Left renal cortex interstitium (tissue), 4 donors: ENCODE results near the gene PITPNB. TPM values are rescaled to one million over a fixed set of nuclear protein-coding genes. Genes with fewer than 3 reads are reported as not detected.

ENCODE experiments used
- DNase-seq, 4 donors: peaks; one replicate each; pipeline ENCODE4 v3.0.0-alpha.2; 2013; ENCODE audit warnings: low read depth in 4 of 4, low spot score in 2 of 4, missing footprints in 1 of 4
- polyA plus RNA-seq, 4 donors: library from polyadenylated mRNA; unstranded; fragments of 120-200 nt; gene quantifications; one replicate each; pipeline ENCODE4 v1.2.1, GENCODE V29; 2013; ENCODE audit not compliant: insufficient read length in 4 of 4

PITPNB gene
- polyA plus RNA-seq, 4 donors, result 54.2 to 75.0 (median 63.4) TPM

GRCh38 chr22:27809700-27810608 is 109.1 kb downstream of the PITPNB start:
- DNase-seq, result no peak

DNA sequence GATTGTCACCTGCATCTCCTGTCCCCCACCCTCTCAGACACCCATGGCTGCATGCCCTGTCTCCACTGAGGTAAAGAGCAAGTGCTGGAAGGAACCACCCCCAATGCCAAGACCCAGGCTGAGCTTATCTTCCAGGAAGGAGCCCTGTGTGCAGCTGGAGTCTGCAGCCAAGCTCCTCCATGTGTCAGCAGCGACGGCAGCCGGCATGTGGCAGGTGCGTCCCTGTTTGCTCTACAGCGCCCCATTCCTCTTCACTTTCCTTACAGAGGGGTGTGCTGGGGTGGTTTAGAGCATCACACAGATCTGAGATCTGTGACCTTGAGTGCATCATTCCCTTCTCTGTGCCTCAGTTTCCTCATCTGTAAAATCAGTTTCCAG is 109.8 kb downstream of the PITPNB start:
- DNase-seq, result no peak

DNA sequence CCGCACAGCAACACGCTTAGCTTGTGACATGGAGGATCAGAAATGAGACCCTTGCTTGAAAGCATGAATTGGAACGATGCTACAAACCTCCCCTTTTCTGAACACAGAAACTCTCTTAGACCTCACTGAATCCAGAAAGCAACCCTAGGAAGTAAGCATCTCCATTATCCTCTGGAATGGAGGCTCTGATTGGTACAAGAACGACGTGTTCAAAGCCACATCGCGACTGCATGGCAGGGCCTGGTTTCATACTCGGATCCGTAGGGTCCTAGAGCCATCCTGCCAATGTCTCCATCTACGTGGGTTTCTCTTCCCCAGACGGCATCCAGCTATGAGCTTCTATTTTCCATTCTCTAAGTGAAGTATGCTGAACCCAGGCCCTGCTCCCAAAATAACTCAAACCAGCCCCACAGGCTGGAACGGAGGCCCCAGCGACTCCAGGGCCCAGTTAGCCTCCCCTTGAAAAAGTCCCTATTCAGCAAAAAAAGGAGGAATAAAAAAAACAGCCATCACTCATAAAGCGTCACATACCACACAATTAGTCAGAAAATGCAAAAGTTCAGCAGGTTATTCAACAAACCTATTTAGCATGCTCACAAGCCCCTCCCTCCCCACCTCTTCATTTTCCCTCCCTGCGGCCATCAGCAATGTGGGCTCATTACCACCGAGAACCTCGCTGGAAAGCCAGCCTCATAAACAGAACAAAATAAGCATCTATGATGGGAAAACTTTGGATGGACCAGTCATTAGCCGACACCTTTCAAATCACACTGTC is 110.4 kb downstream of the PITPNB start:
- no peak for DNase-seq

DNA sequence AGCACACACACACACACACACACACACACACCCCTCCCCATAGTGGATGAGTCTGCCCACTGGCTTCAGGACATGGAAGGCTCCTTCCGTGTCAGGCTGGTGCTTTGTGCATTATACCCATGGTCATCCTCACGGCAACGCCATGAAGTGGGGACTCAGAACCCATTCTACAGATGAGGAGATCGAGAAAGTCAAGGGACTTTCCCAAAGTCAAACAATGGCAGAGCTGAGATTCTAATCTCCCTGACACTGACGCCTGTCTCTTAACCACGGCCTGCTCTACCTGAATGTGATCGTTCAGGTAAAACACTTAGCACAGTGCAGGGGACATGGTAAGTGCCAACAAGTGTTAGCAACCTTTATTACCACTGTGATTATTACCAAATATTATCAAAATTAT is 113.2 kb downstream of the PITPNB start:
- no peak for DNase-seq

DNA sequence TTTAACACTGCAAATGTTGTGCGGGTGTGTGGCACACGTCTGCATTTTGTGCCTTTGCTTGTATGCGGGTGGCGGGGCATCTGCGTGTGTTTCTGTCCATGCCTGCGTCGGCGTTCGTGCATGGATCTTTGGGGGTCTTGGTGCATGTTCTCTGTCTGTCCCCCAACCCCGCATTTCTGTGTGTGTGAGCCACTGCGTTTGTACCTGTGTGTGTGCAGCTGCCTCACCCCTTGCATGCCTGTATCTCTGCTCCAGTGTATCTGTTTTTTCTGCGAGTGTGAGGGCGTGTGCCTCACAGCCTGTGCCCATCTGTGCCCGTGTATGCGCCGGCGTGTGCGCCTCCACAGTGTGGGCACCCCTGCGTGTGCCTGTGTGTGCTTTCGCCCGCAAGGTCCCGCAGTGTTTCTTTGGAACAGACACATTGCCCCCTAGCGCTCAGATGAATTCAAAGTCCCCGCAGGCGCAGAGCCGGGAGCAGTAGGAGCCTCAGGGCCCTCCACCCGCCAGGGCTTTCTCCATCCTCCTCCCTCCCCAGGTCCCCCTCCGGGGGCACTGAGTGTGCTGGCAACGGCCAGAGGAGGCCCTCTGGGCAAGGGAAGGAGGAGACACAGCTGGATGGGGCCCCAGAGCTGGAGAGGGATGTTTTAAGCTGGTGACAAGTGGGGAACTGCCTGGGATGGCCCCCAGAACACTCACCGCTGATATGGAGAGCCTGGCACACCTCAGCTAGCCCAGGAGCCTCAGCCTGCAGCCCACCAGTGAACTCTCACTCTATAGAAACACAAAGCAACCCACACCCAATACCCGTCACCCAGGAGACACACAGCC is 114.4 kb downstream of the PITPNB start:
- DNase-seq, result no peak

GRCh38 chr22:27803841-27804415 is 115.1 kb downstream of the PITPNB start:
- no peak for DNase-seq

- DNase-seq, result no peak
These were observed 116.5 kb downstream of the PITPNB start for GRCh38 chr22:27802346-27803073.

Other genes with a start within 250 kb of the PITPNB start
- gene MN1, start 117.5 kb downstream of the PITPNB start, polyA plus RNA-seq, result 10 to 100 TPM in 2 of 4 donors, 1 to 10 TPM in 2; 7.8 to 10.4 (median 9.6) TPM